WTC11 (cell line): ENCODE results near the gene CHRNB1. TPM values are rescaled to one million over a fixed set of nuclear protein-coding genes. Genes with fewer than 3 reads are reported as not detected.

Source experiments
- ATAC-seq: fragments of 200-7000 bp; cut with Tn5 transposase; 2 replicates; pipeline ENCODE4 v1.10.0; 2021; ENCODE audit warnings: mild to moderate bottlenecking, moderate library complexity
- CTCF ChIA-PET: fragments of 300-600 bp; sonication (Branson Sonifier 250); formaldehyde crosslinking; loops from one replicate; lab custom pipeline; 2021; ENCODE audit warnings: antibody characterized with exemption; lab: Charles Lee
- POLR2A ChIA-PET: fragments of 350-600 bp; sonication (Branson Sonifier 250); formaldehyde crosslinking; loops from one replicate; lab custom pipeline; 2021; ENCODE audit warnings: antibody characterized with exemption; lab: Charles Lee
- DNase-seq: peaks from one replicate; pipeline ENCODE4 v3.0.0; 2021; ENCODE audit warnings: low spot score
- H3K27ac Mint-ChIP-seq: 2 replicates; pipeline ENCODE4 v1.8.0; 2021; ENCODE audit warnings: mixed read lengths
- H3K27me3 Mint-ChIP-seq: 2 replicates; pipeline ENCODE4 v1.8.0; 2021; ENCODE audit warnings: low read depth, mild to moderate bottlenecking, moderate library complexity, mixed read lengths
- H3K36me3 Mint-ChIP-seq: 2 replicates; pipeline ENCODE4 v1.8.0; 2021; ENCODE audit warnings: mixed read lengths
- H3K4me1 Mint-ChIP-seq: 2 replicates; pipeline ENCODE4 v1.8.0; 2022; ENCODE audit warnings: mixed read lengths
- H3K4me3 Mint-ChIP-seq: 2 replicates; pipeline ENCODE4 v1.8.0; 2021; ENCODE audit warnings: mild to moderate bottlenecking, moderate library complexity, mixed read lengths
- H3K9me3 Mint-ChIP-seq: 2 replicates; pipeline ENCODE4 v1.8.0; 2021; ENCODE audit warnings: mixed read lengths
- CBFB ChIP-seq: sonication (generic); formaldehyde crosslinking; IDR thresholded peaks from 2 replicates; pipeline ENCODE4 v1.8.1; 2022; ENCODE audit warnings: mild to moderate bottlenecking, low read depth, missing genetic modification reagents
- CREM ChIP-seq: sonication (generic); formaldehyde crosslinking; IDR thresholded peaks from 2 replicates; pipeline ENCODE4 v1.8.1; 2022; ENCODE audit warnings: mild to moderate bottlenecking, missing genetic modification reagents, moderate library complexity
- EMX1 ChIP-seq: fragments of 250-450 bp; sonication (Bioruptor Pico); IDR thresholded peaks from 2 replicates; pipeline ENCODE4 v1.8.0; 2021; ENCODE audit warnings: mild to moderate bottlenecking
- GRHL2 ChIP-seq: fragments of 250-450 bp; sonication (Bioruptor Pico); IDR thresholded peaks from 2 replicates; pipeline ENCODE4 v1.8.0; 2022; ENCODE audit warnings: mild to moderate bottlenecking, moderate library complexity; ENCODE audit not compliant: insufficient replicate concordance, severe bottlenecking
- HMGA2 ChIP-seq: fragments of 250-450 bp; sonication (Bioruptor Pico); IDR thresholded peaks from 2 replicates; pipeline ENCODE4 v1.4.0; 2021; ENCODE audit warnings: mild to moderate bottlenecking, moderate library complexity
- JAZF1 ChIP-seq: fragments of 250-450 bp; sonication (Bioruptor Pico); IDR thresholded peaks from 2 replicates; pipeline ENCODE4 v1.9.0; 2021; ENCODE audit warnings: moderate library complexity, mild to moderate bottlenecking, inconsistent platforms
- JUN ChIP-seq: sonication (generic); formaldehyde crosslinking; IDR thresholded peaks from 2 replicates; pipeline ENCODE4 v1.8.0; 2023; ENCODE audit warnings: mild to moderate bottlenecking, missing genetic modification reagents
- MYBL2 ChIP-seq: sonication (generic); formaldehyde crosslinking; IDR thresholded peaks from 2 replicates; pipeline ENCODE4 v1.8.1; 2023; ENCODE audit warnings: mild to moderate bottlenecking, moderate library complexity, missing genetic modification reagents
- NFE2L1 ChIP-seq: sonication (generic); formaldehyde crosslinking; IDR thresholded peaks from 2 replicates; pipeline ENCODE4 v1.8.1; 2023; ENCODE audit warnings: missing genetic modification reagents
- RELA ChIP-seq: sonication (generic); formaldehyde crosslinking; IDR thresholded peaks from 2 replicates; pipeline ENCODE4 v1.8.1; 2022; ENCODE audit warnings: missing genetic modification reagents, mild to moderate bottlenecking, borderline replicate concordance
- SOX15 ChIP-seq: fragments of 250-450 bp; sonication (Bioruptor Pico); IDR thresholded peaks from 2 replicates; pipeline ENCODE4 v1.9.0; 2021; ENCODE audit warnings: mild to moderate bottlenecking
- ZNF219 ChIP-seq: sonication (generic); formaldehyde crosslinking; IDR thresholded peaks from 2 replicates; pipeline ENCODE4 v1.8.0; 2023; ENCODE audit warnings: missing genetic modification reagents, mild to moderate bottlenecking, borderline replicate concordance
- total RNA-seq: library from RNA; stranded (reverse); gene quantifications from 3 replicates; pipeline ENCODE4 v1.2.3, GENCODE V29; 2021
- TF ChIP-seq, protein P1 (sequence below): sonication (generic); formaldehyde crosslinking; conservative IDR thresholded peaks from 2 replicates; pipeline ENCODE4 v1.8.1; 2023; ENCODE audit warnings: mild to moderate bottlenecking, low read depth, missing genetic modification reagents, moderate library complexity
- TF ChIP-seq, protein P2 (sequence below): fragments of 250-450 bp; sonication (Bioruptor Pico); IDR thresholded peaks from 2 replicates; pipeline ENCODE4 v2.1.2; 2022; ENCODE audit warnings: mild to moderate bottlenecking, moderate library complexity
- TF ChIP-seq, protein P3 (sequence below): sonication (generic); formaldehyde crosslinking; IDR thresholded peaks from 2 replicates; pipeline ENCODE4 v1.8.0; 2022; ENCODE audit warnings: missing genetic modification reagents
- TF ChIP-seq, protein P4 (sequence below): fragments of 250-450 bp; sonication (Bioruptor Pico); conservative IDR thresholded peaks from 2 replicates; pipeline ENCODE4 v1.9.0; 2021; ENCODE audit warnings: mild to moderate bottlenecking
- TF ChIP-seq, protein P5 (sequence below): sonication (generic); formaldehyde crosslinking; IDR thresholded peaks from 2 replicates; pipeline ENCODE4 v1.8.1; 2022; ENCODE audit warnings: mild to moderate bottlenecking, missing genetic modification reagents, moderate library complexity, borderline replicate concordance
- TF ChIP-seq, protein P6 (sequence below): sonication (generic); formaldehyde crosslinking; IDR thresholded peaks from 2 replicates; pipeline ENCODE4 v1.8.0; 2022; ENCODE audit warnings: mild to moderate bottlenecking, missing genetic modification reagents
- TF ChIP-seq, protein P7 (sequence below): sonication (generic); formaldehyde crosslinking; IDR thresholded peaks from 2 replicates; pipeline ENCODE4 v1.8.1; 2022; ENCODE audit warnings: low read depth, missing genetic modification reagents, borderline replicate concordance
- TF ChIP-seq, protein P8 (sequence below): fragments of 200-600 bp; IDR thresholded peaks from 2 replicates; pipeline ENCODE4 v1.8.0; 2022; ENCODE audit warnings: antibody characterized with exemption

The CHRNB1 gene
- total RNA-seq, 1 experiment from 2014 or later: 16.0 TPM

DNA sequence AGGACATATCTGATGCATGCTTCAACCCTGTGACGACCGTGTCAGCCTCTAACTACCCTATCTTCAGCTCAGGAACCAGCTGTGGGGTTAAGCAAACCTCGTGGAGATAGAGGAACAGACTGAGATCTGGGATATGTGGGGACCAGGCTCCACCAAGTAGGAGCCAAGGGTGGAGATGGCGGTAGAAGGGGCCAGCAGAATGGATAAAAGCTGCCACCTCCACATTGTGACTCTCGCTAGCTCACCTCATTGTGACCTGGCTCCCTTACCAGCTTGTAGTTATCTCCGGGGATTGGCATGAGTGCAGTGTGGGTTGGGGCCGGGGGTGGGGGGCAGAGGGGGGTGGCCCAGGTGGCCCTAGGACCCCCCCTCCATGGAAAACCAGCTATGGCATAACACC lies 19.5 kb upstream of the CHRNB1 start, which contains the start of gene SPEM2:
SPEM2 (plus strand) TSS at position 301 of the 400 bp plus-strand sequence; CDS start at position 374, 73 bp downstream.
- DNase-seq: no peak
- ATAC-seq: no peak
- Mint-ChIP-seq H3K4me1 (0 out of 2 replicates have a peak, but pooled peaks cover 3% of the 10 kb centered on the region), H3K9me3 (no peaks in the 10 kb centered on the region), H3K36me3 (no peaks in the 10 kb centered on the region), H3K4me3 (no peak within 1 kb of the TSS), H3K27ac (no peak within 1 kb of the TSS), H3K27me3 (no peaks in the 10 kb centered on the region; the same call in 1 of the 2 replicates)
- ChIA-PET CTCF (interaction anchor here (1.0 to 3.3 kb wide), 5 partner anchors 12 to 135 kb away, joined by 3 to 8 read pairs (median 6); partner anchors contain the start of gene PLSCR3), POLR2A (no interaction called here)
- TF ChIP-seq GRHL2 (CRISPR knock-in tag) (no peak), SOX15 (no peak), HMGA2 (CRISPR knock-in tag) (no peak), JUN (CRISPR knock-in tag) (no peak), EMX1 (CRISPR knock-in tag) (no peak), CBFB (CRISPR knock-in tag) (no peak), RELA (CRISPR knock-in tag) (no peak), CREM (no peak), NFE2L1 (no peak)
- TF ChIP-seq, protein P1, sequence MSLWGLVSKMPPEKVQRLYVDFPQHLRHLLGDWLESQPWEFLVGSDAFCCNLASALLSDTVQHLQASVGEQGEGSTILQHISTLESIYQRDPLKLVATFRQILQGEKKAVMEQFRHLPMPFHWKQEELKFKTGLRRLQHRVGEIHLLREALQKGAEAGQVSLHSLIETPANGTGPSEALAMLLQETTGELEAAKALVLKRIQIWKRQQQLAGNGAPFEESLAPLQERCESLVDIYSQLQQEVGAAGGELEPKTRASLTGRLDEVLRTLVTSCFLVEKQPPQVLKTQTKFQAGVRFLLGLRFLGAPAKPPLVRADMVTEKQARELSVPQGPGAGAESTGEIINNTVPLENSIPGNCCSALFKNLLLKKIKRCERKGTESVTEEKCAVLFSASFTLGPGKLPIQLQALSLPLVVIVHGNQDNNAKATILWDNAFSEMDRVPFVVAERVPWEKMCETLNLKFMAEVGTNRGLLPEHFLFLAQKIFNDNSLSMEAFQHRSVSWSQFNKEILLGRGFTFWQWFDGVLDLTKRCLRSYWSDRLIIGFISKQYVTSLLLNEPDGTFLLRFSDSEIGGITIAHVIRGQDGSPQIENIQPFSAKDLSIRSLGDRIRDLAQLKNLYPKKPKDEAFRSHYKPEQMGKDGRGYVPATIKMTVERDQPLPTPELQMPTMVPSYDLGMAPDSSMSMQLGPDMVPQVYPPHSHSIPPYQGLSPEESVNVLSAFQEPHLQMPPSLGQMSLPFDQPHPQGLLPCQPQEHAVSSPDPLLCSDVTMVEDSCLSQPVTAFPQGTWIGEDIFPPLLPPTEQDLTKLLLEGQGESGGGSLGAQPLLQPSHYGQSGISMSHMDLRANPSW (CRISPR knock-in tag): no peak
- TF ChIP-seq, protein P2, sequence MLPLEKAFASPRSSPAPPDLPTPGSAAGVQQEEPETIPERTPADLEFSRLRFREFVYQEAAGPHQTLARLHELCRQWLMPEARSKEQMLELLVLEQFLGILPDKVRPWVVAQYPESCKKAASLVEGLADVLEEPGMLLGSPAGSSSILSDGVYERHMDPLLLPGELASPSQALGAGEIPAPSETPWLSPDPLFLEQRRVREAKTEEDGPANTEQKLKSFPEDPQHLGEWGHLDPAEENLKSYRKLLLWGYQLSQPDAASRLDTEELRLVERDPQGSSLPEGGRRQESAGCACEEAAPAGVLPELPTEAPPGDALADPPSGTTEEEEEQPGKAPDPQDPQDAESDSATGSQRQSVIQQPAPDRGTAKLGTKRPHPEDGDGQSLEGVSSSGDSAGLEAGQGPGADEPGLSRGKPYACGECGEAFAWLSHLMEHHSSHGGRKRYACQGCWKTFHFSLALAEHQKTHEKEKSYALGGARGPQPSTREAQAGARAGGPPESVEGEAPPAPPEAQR (CRISPR knock-in tag): no peak
- TF ChIP-seq, protein P3, sequence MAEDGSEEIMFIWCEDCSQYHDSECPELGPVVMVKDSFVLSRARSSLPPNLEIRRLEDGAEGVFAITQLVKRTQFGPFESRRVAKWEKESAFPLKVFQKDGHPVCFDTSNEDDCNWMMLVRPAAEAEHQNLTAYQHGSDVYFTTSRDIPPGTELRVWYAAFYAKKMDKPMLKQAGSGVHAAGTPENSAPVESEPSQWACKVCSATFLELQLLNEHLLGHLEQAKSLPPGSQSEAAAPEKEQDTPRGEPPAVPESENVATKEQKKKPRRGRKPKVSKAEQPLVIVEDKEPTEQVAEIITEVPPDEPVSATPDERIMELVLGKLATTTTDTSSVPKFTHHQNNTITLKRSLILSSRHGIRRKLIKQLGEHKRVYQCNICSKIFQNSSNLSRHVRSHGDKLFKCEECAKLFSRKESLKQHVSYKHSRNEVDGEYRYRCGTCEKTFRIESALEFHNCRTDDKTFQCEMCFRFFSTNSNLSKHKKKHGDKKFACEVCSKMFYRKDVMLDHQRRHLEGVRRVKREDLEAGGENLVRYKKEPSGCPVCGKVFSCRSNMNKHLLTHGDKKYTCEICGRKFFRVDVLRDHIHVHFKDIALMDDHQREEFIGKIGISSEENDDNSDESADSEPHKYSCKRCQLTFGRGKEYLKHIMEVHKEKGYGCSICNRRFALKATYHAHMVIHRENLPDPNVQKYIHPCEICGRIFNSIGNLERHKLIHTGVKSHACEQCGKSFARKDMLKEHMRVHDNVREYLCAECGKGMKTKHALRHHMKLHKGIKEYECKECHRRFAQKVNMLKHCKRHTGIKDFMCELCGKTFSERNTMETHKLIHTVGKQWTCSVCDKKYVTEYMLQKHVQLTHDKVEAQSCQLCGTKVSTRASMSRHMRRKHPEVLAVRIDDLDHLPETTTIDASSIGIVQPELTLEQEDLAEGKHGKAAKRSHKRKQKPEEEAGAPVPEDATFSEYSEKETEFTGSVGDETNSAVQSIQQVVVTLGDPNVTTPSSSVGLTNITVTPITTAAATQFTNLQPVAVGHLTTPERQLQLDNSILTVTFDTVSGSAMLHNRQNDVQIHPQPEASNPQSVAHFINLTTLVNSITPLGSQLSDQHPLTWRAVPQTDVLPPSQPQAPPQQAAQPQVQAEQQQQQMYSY (CRISPR knock-in tag): no peak
- TF ChIP-seq, protein P4, sequence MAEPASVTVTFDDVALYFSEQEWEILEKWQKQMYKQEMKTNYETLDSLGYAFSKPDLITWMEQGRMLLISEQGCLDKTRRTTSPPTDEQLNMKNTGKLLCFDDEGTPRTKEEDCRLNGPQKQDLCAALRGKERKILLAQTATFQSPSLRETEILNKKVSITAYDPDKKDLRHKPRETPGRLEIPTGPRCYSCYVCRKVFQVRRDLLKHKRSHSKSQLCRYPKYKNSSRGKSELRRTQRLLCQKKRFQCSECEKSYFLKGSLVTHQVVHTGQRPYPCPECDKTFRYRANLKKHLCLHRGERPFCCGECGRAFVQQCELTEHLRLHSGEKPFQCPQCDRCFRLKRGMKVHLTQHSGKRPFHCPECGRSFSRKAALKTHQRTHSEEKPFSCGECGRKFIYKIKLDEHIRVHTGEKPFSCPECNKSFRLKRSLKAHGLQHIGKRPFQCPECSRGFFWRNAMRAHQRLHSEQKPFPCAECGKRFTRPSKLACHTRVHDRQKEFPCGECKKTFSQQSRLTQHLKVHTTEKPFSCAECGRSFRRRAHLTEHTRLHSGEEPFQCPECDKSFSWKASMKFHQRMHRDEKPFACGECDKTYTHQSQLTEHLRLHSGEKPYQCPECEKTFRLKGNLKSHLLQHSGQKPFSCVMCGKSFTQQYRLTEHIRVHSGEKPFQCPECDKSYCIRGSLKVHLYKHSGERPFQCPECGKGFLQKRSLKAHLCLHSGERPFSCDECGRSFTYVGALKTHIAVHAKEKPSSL: no peak
- TF ChIP-seq, protein P5, sequence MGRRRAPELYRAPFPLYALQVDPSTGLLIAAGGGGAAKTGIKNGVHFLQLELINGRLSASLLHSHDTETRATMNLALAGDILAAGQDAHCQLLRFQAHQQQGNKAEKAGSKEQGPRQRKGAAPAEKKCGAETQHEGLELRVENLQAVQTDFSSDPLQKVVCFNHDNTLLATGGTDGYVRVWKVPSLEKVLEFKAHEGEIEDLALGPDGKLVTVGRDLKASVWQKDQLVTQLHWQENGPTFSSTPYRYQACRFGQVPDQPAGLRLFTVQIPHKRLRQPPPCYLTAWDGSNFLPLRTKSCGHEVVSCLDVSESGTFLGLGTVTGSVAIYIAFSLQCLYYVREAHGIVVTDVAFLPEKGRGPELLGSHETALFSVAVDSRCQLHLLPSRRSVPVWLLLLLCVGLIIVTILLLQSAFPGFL (CRISPR knock-in tag): no peak

DNA sequence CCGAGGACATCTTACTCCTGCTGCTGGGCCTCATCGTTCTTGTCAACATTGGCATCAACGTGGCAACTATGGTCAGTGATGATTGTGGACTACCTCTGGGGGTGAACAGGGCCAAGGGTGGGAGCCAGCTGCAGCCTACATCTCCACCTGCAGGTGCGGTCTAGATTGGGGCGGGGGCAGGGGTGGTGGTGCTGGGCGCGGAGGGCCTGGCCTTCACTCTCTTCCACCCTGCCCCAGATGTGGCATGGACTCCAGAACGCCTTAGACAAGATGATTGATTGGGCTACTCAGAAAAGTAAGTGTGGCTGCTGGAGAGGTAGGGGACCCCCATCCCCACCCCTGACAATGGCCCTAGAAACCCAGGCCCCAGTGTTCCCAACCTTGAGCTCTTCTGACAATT lies 19.1 kb upstream of the CHRNB1 start:
- no peak for DNase-seq
- no peak for ATAC-seq
- Mint-ChIP-seq H3K4me1 (0 out of 2 replicates have a peak, but pooled peaks cover 2% of the 10 kb centered on the region), H3K4me3 (no peak overlapping the region), H3K9me3 (no peaks in the 10 kb centered on the region), H3K27ac (no peak overlapping the region), H3K27me3 (no peaks in the 10 kb centered on the region; the same call in 1 of the 2 replicates), H3K36me3 (no peaks in the 10 kb centered on the region)
- CTCF ChIA-PET: interaction anchor here (1.0 to 3.3 kb wide), 5 partner anchors 12 to 135 kb away, joined by 3 to 8 read pairs (median 6); partner anchors contain the start of gene PLSCR3
- POLR2A ChIA-PET: no interaction called here
- TF ChIP-seq, protein P6, sequence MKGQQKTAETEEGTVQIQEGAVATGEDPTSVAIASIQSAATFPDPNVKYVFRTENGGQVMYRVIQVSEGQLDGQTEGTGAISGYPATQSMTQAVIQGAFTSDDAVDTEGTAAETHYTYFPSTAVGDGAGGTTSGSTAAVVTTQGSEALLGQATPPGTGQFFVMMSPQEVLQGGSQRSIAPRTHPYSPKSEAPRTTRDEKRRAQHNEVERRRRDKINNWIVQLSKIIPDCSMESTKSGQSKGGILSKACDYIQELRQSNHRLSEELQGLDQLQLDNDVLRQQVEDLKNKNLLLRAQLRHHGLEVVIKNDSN (CRISPR knock-in tag): no peak
- TF ChIP-seq JAZF1 (CRISPR knock-in tag) (no peak), MYBL2 (CRISPR knock-in tag) (no peak), ZNF219 (CRISPR knock-in tag) (no peak)
- TF ChIP-seq, protein P7, sequence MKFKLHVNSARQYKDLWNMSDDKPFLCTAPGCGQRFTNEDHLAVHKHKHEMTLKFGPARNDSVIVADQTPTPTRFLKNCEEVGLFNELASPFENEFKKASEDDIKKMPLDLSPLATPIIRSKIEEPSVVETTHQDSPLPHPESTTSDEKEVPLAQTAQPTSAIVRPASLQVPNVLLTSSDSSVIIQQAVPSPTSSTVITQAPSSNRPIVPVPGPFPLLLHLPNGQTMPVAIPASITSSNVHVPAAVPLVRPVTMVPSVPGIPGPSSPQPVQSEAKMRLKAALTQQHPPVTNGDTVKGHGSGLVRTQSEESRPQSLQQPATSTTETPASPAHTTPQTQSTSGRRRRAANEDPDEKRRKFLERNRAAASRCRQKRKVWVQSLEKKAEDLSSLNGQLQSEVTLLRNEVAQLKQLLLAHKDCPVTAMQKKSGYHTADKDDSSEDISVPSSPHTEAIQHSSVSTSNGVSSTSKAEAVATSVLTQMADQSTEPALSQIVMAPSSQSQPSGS (CRISPR knock-in tag): no peak
- TF ChIP-seq, protein P8, sequence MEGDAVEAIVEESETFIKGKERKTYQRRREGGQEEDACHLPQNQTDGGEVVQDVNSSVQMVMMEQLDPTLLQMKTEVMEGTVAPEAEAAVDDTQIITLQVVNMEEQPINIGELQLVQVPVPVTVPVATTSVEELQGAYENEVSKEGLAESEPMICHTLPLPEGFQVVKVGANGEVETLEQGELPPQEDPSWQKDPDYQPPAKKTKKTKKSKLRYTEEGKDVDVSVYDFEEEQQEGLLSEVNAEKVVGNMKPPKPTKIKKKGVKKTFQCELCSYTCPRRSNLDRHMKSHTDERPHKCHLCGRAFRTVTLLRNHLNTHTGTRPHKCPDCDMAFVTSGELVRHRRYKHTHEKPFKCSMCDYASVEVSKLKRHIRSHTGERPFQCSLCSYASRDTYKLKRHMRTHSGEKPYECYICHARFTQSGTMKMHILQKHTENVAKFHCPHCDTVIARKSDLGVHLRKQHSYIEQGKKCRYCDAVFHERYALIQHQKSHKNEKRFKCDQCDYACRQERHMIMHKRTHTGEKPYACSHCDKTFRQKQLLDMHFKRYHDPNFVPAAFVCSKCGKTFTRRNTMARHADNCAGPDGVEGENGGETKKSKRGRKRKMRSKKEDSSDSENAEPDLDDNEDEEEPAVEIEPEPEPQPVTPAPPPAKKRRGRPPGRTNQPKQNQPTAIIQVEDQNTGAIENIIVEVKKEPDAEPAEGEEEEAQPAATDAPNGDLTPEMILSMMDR: no peak
